Anterior cingulate cortex (tissue), 58 donors: ENCODE measurements around the gene MSI2.
A peak's percentile ranks its signal among the peaks of the same experiment; 100 is the strongest.
"Not testable (repeated sequence)": the region's sequence is repeated elsewhere in the genome, so short reads cannot be mapped to it uniquely, and the experiment has no call there.

Experiments used
- DNase-seq, 58 donors: peaks; one replicate each; lab custom pipeline; 2025; lab: John Stamatoyannopoulos, UW

Gene MSI2

DNA sequence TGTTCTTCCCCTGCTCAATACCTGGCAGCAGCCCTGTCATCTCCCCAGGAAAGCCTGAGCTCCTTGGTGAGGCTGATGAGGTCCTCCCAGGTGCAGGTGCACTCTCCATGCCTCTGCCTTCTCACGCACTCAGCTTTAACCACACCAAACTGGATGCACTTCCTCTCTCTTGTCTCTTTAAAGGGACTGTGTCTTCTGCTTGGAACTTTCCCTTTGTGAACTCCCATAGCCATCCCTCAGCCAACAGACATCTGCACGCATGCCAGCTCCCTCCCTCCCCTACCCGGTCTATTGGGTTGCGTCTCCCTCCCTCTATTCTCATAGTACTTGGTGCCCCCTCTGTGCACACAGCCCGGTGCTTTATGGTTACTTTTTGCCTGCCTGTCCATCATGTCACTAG, 231.2 kb downstream of the MSI2 start:
- DNase-seq: peak in 7 of 58 donors; percentile 16 to 39 (median 28)

DNA sequence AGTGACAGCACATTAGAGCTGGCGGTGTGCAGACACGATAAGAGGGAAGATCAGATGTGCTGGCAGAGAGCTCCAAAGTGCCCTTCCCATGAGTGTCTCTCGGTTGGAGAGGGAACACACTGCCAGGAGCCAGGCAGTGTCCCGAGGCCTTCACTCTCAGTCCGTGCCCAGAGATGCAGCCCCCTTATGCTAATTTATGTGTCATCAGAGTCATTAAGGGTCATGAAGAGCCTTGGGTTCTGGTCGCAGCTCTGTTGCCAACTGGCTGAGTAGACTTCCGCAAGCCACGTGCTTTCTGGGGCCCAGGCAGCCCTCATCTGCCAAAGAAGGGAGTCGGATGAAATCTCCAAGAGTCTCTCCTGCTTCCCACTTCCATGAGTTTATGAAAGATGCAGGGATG, 232.5 kb downstream of the MSI2 start:
- peak in 1 of 58 donors; percentile 47 for DNase-seq

DNA sequence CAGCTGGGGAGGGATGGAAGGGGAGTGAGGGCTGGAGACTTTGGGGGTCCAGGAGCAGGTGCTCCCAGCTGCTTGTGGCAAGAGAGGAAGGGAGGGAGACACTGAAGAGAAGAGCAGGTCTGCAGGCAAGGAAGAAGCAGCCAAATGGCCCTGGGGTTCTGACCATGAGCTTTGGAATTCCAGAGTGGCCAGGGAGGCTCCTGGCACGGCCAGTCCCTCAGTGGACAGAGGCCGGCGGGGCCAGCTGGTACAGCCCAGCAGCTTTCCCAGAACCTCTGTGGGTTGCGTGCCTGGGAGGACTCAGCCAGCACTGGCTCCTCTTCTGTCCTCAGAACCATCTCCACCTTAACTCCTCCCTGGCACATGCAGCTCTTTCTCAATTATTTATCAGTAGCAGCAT, 233.0 kb downstream of the MSI2 start:
- peak in 4 of 58 donors; percentile 23 to 40 (median 28) for DNase-seq

DNA sequence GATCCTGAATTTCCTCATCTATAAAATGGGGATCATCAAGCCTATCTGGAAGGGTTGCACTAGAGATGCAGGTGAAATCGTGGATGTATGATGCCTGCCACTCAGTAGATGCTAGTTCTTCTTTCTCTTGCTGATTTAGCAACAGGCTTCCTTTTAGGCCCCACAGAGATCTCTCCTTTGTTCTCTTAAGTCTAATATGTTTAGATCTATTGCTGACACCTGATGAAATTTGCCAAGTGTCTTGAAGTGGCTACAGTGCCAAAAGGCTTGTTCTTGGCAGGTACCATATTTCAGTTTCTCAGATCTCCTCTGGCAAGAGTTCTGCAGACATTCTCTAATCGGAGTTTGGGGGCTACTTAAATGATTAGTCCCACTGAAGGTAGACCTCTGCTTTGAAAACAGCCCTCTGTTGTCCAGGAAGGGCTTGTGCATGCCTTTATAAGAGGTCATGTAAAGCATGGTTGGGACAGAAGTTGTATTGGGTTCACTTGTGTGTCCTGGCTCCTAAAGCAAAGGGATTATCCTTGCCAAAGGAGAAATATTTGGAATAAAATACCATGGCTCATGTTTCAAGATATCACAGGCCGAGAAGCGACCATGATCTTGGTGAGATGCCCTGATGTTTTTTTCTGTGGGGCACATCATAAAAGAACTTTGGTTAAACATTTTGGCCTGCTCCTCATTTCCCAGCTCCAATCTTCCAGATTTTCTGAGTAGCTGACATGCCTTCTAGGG, 234.0 kb downstream of the MSI2 start:
- DNase-seq: no peak

DNA sequence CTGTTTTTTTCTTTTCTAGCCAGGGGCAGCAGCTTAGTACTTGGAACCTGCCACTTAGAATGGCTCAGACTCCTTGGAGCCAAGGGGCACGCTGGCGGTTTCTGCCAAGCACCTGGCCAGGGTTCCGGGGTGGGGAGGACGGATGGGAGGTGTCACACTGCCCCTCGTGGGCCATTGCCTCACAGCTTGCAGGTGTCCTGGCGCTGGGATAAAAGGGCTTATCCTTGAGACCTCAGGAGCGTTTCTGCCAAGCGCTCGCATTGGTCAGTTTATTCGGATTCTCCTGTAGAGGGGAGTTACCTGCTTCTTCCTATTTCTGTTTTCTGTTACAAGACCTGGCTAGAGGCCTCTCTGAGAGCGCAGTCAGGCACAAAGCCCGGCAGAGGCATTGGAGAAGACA, 234.6 kb downstream of the MSI2 start:
- DNase-seq: peak in 5 of 58 donors; percentile 21 to 40 (median 27)

DNA sequence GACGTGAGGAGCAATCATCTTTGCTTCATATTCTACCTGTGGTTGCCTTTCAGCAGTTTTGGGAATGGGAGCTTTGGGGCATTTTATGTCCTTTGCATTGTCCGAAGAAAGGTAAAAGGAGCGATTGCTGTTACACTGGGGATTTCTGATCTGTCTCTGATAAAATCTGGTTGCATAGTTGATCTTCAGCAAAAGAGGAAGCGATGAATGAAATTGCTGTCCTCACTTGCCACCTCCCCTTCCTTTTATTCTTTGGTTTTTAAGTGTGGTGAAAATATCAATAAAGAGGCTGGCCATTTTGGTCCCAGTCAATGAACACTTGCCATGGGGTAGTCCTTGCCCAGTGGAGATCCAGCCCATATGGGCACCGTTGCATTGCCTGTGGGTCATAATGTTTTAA, 236.8 kb downstream of the MSI2 start:
- no peak for DNase-seq

DNA sequence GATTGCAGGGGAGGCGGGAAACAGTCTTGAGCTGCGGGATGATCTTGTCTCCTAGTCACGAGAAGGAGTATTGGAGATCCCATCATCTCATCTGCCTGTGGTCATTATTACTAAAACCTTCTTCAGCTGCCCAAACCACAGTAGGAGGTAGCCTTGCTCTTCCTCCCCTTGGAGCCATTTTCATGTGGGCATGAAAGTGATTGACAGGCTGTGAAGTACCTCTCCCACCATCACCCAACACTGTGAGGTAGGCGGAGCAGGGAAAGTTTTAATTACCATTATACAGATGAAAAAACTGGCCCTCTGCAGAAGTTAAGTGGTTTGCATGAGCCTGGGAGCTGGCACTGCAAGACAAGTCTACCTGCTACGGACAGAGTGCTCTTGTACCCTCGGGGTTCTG, 237.3 kb downstream of the MSI2 start:
- no peak for DNase-seq

DNA sequence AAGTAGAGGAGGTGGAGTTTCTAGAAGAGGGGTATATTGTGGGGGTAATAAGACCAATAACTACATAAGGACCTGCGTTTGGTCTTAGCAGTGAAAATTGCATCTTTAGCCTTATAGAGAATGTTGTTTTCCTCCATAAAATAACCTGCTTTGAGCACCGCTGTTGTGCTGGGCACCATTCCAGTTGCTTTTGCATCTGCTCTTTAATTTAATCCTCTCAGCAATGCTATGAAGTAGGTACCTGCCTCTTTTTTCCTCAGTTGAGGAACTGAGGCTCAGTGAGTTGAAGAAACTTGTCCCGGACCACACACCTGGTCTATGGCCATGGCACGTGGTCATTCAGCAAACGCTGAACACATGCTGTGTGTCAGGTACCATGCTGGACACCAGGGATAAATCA, 238.1 kb downstream of the MSI2 start:
- no peak for DNase-seq

DNA sequence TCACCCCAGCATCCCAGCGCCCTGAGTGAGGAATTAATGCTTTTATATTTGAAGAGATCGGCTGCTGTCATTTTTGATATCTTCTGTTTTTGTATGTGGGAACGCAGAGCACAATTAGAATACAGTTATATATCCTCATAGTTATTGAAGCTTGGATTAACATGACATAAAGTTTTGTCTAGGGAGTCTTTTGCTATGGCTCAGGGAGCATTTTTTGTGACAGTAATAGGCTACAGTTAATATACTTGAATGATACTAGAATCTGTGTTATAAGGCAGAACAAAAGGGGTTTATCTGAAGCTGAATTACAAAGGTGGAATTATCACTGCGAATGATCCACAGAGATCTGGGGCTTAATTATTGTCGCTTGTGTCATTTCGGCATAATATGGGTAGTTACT, 239.4 kb downstream of the MSI2 start:
- DNase-seq: no peak

DNA sequence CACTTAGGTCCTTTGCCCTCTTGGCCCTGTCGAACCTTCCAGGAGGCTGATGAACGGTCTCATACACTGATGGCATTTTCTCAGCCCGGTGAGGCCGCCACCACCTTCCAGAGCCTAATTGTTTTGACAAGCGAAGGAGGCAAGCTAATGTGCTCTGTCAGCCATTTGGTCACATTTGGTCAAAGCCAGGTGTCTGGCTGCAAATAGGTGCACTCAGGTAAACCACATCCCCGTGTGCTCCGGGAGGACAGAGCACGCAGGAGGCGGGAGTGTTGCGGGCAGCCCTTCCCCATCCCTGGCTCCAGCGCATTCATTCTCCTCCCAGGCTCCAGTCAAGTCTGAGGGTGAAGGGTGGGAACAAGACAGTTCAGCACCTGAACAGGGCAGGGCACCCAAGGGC, 240.1 kb downstream of the MSI2 start:
- no peak for DNase-seq

DNA sequence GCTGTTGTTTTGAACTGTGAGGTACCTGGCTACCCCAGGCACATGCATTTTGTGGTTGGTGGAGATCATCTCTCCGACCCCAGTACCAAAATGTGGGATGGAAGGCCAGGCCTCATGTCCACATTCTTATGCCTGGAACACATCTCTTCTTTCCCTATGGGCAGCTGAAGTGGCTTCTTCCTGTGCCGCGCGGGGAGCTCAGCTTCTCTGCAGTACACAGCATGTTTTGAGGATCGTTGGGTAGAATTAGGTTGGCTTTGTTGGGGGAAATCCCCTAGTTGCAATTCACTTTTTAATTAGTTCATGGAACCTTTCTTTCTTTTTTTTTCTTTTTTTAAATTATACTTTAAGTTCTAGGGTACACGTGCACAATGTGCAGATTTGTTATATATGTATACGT, 242.1 kb downstream of the MSI2 start:
- no peak for DNase-seq

DNA sequence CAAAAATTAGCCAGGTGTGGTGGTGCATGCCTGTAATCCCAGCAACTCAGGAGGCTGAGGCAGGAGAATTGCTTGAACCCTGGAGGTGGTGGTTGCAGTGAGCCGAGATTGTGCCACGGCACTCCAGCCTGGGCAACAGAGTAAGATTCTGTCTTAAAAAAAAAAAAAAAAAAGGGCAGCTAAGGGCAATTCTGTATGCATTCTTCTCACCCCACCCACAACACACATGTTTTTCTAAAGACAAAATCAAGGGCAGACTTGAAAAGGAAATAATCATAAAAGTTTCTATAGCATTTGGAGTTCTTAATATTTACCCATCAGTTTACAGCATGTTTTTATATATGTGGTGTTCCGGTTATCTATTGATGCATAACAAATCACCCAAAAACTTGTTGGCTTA, 242.9 kb downstream of the MSI2 start:
- DNase-seq: not testable (repeated sequence)

DNA sequence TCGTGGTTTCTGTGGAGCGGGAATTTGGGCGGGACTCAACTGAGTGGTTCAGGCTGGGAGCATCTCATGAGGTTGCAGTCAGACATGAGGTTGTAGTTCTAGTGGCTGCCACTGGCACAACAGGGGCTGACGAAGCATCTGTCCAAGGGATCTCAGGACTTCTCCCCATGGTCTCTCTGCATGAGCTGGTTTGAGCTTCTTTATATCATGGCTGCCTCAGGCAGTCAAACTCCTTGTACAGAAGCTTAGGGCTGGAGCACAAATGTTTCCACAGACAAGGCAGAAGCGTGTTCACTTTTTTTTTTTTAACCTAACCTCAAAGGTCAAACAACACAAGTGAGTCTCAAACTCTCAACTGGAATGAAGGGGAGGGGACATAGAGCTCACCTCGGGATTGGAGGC, 243.3 kb downstream of the MSI2 start:
- no peak for DNase-seq

DNA sequence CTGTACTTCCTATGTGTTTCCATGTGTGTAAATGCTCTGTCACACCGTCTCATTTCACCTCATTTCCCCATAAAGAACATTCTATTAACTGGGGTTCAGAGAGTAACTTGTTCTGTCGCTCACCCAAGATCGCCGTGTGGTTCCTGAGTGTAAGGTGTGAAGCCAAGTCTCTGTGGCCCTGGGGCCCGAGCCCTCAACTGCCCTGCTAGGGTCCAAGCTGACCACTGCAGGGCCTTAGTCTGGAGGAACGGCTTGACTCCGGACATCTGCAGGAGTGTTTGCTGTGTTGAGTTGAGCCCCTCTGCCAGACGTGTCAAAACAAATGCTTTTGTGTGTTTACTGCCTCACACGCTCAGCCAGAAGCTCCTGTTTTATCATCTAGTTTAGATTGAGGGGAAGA, 244.7 kb downstream of the MSI2 start:
- no peak for DNase-seq

DNA sequence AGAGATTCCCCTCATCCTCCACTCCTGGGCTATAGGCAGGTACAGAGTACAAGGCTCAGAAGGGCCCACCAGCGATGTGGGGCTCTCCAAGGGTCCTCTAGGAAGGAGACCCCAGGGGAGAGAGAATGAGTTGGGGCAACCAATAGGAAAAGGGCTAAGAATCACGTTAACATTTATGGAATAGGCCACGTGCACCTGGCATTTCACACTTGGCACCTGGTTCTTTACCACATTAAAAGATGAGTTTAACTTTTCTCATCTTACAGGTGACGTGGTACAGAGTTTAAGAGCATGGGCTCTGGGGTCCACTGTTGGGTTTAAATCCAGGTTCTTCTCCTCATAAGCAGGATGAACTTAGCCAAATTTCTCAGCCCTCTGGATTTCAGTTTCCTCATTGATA, 245.7 kb downstream of the MSI2 start:
- DNase-seq: no peak

DNA sequence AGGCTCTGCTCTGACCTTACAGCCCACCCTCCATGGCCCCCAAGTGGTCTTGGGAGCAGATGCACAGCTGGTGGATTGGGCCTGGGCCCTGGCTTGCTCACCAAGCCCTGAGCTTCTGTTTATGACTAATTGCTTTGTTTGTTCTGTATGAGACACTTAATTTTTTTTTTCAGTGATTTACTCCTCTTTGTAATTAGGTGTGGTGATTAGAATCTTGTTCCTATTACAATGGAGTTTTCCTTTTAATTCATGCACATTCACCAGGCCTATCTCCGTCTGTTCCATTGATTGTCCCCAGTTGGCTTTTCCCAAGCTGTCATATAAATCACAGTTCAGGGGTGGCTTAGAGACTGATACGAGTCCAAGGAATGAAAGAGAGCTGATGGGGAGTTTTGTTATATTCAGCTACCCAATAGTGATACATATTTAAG, 246.5 kb downstream of the MSI2 start:
- DNase-seq: no peak

DNA sequence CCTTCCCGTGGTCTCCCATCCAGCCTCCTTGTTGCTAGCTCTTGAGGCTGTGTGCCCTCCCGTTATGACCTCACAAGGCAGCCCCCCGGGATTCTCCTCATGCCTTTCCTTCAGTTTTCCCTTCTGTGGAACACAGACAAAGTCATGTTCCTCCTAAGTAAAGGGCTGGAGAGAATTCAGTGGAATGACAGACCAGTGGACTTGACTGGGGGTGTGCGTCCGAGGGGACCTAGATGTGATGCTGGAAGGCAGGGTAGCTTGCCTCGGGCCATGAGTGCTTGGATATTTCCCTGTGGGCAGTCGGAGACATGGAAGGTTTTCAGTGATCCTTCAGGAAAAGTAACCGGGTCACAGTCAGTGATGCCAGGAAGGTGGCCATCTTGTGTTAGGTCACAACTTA, 247.9 kb downstream of the MSI2 start:
- DNase-seq: no peak

DNA sequence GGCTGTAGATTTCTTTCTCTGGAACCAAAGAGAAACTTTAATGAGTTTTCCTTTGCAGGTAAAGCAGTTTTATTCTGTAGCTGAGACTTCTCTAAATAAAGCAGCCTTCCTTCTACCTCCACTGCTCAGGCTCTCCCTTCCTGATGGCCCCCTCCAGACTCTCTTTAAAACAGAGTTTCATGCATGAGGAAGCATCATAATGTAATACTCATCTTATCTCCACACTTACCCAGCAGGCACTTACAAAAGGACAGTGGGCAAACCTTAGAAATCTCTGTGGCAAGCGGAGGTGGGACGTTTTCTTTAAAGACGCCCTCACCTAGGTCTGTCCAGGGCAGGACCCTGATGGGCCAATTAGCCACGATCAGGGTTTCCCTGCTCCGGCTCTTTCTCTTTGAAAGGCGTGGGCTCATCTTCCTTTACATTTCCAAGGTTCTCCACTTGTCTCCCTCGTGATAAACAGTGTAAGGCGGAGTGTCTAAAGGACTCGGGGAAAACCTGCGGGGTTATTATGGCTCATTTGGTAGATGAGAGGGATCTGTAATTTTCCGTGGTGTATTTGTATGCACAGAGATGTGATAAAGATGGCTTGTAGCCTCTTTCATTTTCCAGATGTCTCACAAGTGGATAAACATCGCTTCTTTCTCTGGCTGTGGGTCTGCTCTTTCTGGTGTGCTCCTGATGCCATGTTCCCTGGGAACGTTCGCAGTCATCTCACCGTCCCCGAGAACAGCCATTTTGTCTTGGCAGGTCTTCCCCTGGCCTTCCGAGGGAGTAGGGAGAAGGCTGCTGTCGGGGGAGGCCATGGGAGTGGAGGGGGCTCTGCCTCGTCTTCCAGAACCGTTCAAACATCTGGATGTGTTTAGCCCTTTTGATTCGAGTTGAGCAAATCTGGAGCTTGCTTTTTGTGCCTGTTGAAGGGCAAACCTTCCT, 249.8 kb downstream of the MSI2 start:
- DNase-seq: no peak

DNA sequence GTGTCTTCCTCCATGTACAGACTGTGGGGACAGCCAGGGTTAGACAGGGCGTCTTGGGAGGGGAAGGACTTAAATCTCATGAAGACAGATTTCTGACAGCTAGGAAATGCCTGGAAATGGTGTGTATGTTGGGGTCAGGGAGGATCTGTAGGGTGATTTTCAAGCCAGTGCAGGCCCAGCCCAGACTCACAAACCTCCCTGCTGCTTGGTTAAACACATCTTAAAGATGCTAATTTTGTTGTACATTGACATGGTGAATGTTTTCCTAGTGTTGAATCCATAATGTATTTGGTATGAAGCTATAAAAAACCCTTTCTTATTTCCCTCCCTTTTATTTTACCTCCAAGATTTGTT, 250.4 kb downstream of the MSI2 start:
- no peak for DNase-seq

DNA sequence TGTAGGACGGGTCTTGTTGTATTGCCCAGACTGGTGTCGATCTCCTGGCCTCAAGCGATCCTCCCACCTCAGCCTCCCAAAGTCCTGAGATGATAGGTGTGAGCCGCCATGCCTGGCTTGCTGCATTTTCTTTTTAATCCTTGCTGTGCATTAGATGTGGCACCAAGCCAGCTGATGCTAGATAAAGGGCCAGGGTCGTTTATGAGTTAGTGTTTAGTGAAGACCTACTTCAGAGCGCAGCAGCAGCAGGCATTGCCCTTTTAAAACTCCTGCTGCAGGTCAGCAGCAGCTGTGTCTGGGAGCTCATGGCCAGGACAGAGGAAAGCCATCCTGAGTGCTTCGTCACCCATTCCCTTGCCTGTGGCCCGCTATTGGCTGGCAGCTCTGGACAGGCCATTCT, 251.5 kb downstream of the MSI2 start:
- DNase-seq: no peak

DNA sequence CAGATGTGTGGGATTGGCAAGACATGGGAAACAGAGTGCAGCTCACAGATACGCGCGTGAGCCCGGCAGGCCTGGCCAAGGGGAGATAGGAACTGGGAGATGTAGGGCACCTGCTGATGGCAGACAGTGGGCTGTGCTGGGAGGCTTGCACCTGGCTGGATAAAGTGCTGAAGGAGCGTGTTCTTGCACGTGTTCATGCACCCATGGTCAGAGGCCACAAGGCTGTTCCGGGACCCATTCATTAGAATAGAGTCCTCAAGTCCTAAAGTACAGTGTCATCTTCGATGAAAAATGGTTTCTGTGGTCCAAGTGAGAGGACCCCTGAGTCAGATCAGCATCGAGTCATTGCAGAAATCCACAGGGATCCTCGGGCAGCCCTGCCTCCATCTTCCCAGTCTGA, 252.3 kb downstream of the MSI2 start:
- DNase-seq: no peak
